ENCODE results near the gene TCF7.

GRCh38 chr5:134113363-134113889, 1.1 kb upstream of the TCF7 start:
- TF ChIP-seq POLR2AphosphoS5 (IDR thresholded peaks at IDR 0.05; ENCODE audit: borderline replicate concordance, low read depth, low read length) (no peak), EZH2 (IDR thresholded peaks at IDR 0.05) (no peak), FOXP2 (optimal IDR thresholded peaks at IDR 0.05; ENCODE audit: control extremely low read depth, extremely low read length, insufficient read depth) (no peak)
